ENCODE measurements around the gene GNAQ. TPM values are rescaled to one million over a fixed set of nuclear protein-coding genes. Genes with fewer than 3 reads are reported as not detected.

Gene GNAQ
- total and polyA plus RNA-seq, 2 of the 4 experiments (the other 2 are of a cell fraction) = 23.1 to 50.7 TPM

DNA sequence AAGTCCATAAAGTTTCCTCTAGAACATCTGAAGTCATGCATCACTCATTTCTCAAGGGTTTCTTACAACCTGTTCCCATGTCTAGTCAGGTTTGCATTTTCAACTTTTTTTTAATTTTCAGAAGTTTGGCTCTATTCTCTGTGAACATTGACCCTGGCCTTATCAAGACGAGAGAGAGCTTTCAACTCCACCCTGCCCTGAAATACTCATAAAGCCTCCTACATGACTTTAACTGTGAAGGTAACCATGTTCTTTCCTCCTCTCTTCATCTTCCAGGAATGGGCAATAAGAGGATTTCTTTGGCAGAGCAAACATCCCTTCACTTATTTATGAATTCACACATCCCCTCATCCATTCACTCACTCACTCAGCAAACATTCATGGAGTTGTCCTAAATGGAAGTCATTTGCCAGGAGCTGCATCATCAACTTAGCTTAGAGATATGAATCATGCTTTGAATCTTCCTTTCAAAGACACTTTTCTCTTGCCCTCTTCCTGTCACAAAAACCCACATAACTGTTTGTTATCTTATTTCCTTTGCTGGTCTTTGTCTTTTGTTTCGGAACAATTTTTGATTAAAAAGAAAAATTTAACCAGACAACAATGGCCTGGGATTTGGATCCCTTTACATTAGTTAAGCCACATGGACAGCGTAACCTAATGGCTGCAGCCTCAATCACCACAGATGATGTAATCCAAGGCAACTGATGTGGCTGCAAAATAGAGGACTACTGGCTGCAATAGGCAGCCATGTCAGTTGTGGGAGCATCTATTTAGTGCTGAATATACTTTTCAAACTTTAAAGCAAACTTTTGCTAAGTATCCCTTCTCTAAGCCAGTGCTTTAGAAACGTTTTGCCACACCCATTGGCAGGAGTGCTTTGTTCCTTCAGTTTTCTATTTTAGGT lies 43.0 kb upstream of the GNAQ start:
- Histone ChIP-seq H3K23ac (ENCODE audit: low read depth, low read length) (no peak overlapping the region), H3K9me3 (ENCODE audit: control insufficient read depth, insufficient read depth, low read length) (no peaks in the 10 kb centered on the region), H4K91ac (ENCODE audit: insufficient read depth, low read depth, low read length) (no peak overlapping the region), H3K4me1 (ENCODE audit: control insufficient read depth, insufficient read depth, low read length) (no peaks in the 10 kb centered on the region), H3K14ac (replicated peaks; ENCODE audit: low read depth, low read length) (no peak overlapping the region), H4K5ac (ENCODE audit: low read depth, low read length) (no peak overlapping the region), H3K9me1 (ENCODE audit: insufficient read depth, low read length) (no peaks in the 10 kb centered on the region), H4K8ac (ENCODE audit: low read depth in 2 of 2, low read length in 2 of 2) (no peak overlapping the region), H2AK9ac (replicated peaks; ENCODE audit: low read depth, low read length, poor library complexity) (no peak overlapping the region), H3K79me1 (ENCODE audit: low read depth in 1 of 2, low read length in 2 of 2) (no peaks in the 10 kb centered on the region), H3K18ac (ENCODE audit: low read depth, low read length) (no peak overlapping the region), H2BK15ac (ENCODE audit: low read depth, low read length) (no peak overlapping the region), H4K20me1 (ENCODE audit: insufficient read depth, low read length) (no peaks in the 10 kb centered on the region), H2BK20ac (ENCODE audit: low read depth, low read length) (no peak overlapping the region), H2BK5ac (ENCODE audit: low read depth, low read length, poor library complexity, severe bottlenecking) (no peak overlapping the region), H2BK120ac (ENCODE audit: low read depth, low read length) (no peak overlapping the region), H3K27ac (ENCODE audit: insufficient read depth, low read length) (no peak overlapping the region), H3K9ac (ENCODE audit: low read depth, low read length) (no peak overlapping the region), H3K27me3 (ENCODE audit: control insufficient read depth, insufficient read depth, low read length) (no peaks in the 10 kb centered on the region), H3K36me3 (ENCODE audit: control insufficient read depth, insufficient read depth, low read length) (no peaks in the 10 kb centered on the region), H2AK5ac (ENCODE audit: low read depth, low read length) (no peak overlapping the region), H3K56ac (ENCODE audit: extremely low read depth, insufficient read depth, low read length) (no peak overlapping the region), H3K4ac (ENCODE audit: low read depth, low read length) (no peak overlapping the region), H2AFZ (replicated peaks; ENCODE audit: low read length, poor library complexity) (no peak overlapping the region), H3K4me2 (ENCODE audit: low read depth, low read length) (no peak overlapping the region), H3K4me3 (ENCODE audit: insufficient read depth, low read depth, low read length) (no peak overlapping the region)
- CTCF ChIA-PET = no interaction called here
- intact Hi-C loops (cut with micrococcal nuclease) = no loop called here
- WGBS, 2 experiments (ENCODE audit: extremely low coverage in 2 of 2, insufficient read length in 1 of 2) = no CpG with 5 or more reads among the region's 4 CpGs
- TF ChIP-seq MXI1 (IDR thresholded peaks at IDR 0.05; ENCODE audit: borderline replicate concordance, low read depth, low read length) = no peak
- no peak for TF ChIP-seq CHD1 (IDR thresholded peaks at IDR 0.05; ENCODE audit: low read depth, low read length)
- TF ChIP-seq POLR2A (IDR thresholded peaks at IDR 0.05; ENCODE audit: low read depth, low read length) = no peak
- TF ChIP-seq BHLHE40 (IDR thresholded peaks at IDR 0.05; ENCODE audit: low read depth, low read length) = no peak
- no peak for TF ChIP-seq MAZ (IDR thresholded peaks at IDR 0.05; ENCODE audit: borderline replicate concordance, low read depth, low read length)
- TF ChIP-seq CEBPB (IDR thresholded peaks at IDR 0.05; ENCODE audit: low read depth, low read length) = 0 out of 2 replicates have a peak, but pooled peaks have one; percentile 7
- no peak for DNase-seq
- in situ Hi-C loops (cut with MboI; ENCODE audit: low sequenced_read_pairs) = no loop called here
- ATAC-seq (ENCODE audit: low read depth) = no peak
- POLR2A ChIA-PET (ENCODE audit: unreplicated experiment) = no interaction called here
- no TSS peak for BruUV-seq (replicated peaks)
- dilution Hi-C loops (cut with HindIII; ENCODE audit: low sequenced_read_pairs, unreplicated experiment) = no loop called here

All from IMR-90 (cell line).